Upper lobe of left lung (tissue), 6 donors: ENCODE measurements around the gene PURB. TPM values are rescaled to one million over a fixed set of nuclear protein-coding genes. Genes with fewer than 3 reads are reported as not detected.

Experiments
- ATAC-seq, 2 donors: fragments of 200-7000 bp; cut with Tn5 transposase; one replicate each; pipeline ENCODE4 v1.9.1; 2022; ENCODE audit warnings: mild to moderate bottlenecking in 2 of 2, moderate library complexity in 2 of 2; ENCODE audit not compliant: low FRiP score in 2 of 2
- DNase-seq, 2 donors: peaks; one replicate each; pipeline ENCODE4 v3.0.0-alpha.2; 2019 to 2020
- H3K27ac ChIP-seq, 4 donors: fragments of 200-600 bp; sonication (generic); one replicate each; pipeline ENCODE4 v1.5.1; 2016 to 2019
- H3K27me3 ChIP-seq, 4 donors: fragments of 200-600 bp; sonication (generic); one replicate each; pipeline ENCODE4 v1.5.1; 2017 to 2019
- H3K36me3 ChIP-seq, 4 donors: fragments of 200-600 bp; sonication (generic); one replicate each; pipeline ENCODE4 v1.5.1; 2016 to 2019
- H3K4me1 ChIP-seq, 4 donors: fragments of 200-600 bp; sonication (generic); one replicate each; pipeline ENCODE4 v1.5.1; 2018 to 2019
- H3K4me3 ChIP-seq, 4 donors: fragments of 200-600 bp; sonication (generic); one replicate each; pipeline ENCODE4 v1.5.1; 2017 to 2019; ENCODE audit warnings: mild to moderate bottlenecking in 2 of 4, moderate library complexity in 1 of 4
- H3K9me3 ChIP-seq, 4 donors: fragments of 200-600 bp; sonication (generic); one replicate each; pipeline ENCODE4 v1.5.1; 2018 to 2019
- CTCF ChIP-seq, 6 experiments: fragments of 450-650 bp in 4 of 6; fragments of 200-600 bp in 2 of 6; sonication (generic) in 2 of 6; IDR thresholded peaks; one replicate each; pipeline ENCODE4 v1.5.1; 2016 to 2019; ENCODE audit warnings: antibody characterized with exemption in 6 of 6
- EP300 ChIP-seq, 4 donors: sonication (generic); formaldehyde crosslinking; IDR thresholded peaks; one replicate each; pipeline ENCODE4 v1.5.1; 2017; ENCODE audit warnings: antibody characterized with exemption in 4 of 4, control low read depth in 2 of 4
- POLR2A ChIP-seq, 4 donors: fragments of 450-650 bp; IDR thresholded peaks; one replicate each; pipeline ENCODE4 v1.5.1; 2016 to 2017; ENCODE audit warnings: antibody characterized with exemption in 4 of 4, mild to moderate bottlenecking in 2 of 4
- POLR2AphosphoS5 ChIP-seq, 2 donors: sonication (generic); formaldehyde crosslinking; IDR thresholded peaks; one replicate each; pipeline ENCODE4 v1.5.1; 2017; ENCODE audit warnings: antibody characterized with exemption in 2 of 2
- WGBS, 2 donors: methylation state at CpG; one replicate each; pipeline ENCODE4 v1.1.5; 2017 to 2018; 5-methylcytosine and 5-hydroxymethylcytosine counted together
- total RNA-seq, 6 donors: library from RNA; depleted of rRNA in 4 of 6; stranded (reverse); fragments of >200 nt in 4 of 6; gene quantifications; one replicate each; pipeline versions ENCODE4 v1.1.0 to v1.2.1, GENCODE V29; 2016 to 2021
- donor health status: DM: no; HTN: no; CAD: no; lungs with moderate emphysema.
- donor health status: DM: no; HTN: yes; CAD: no; lungs with severe emphysema.

PURB gene
- total RNA-seq, 6 donors from 2014 or later = 15.0 to 38.2 (median 21.7) TPM

GRCh38 chr7:44858161-44858560 is 27.2 kb downstream of the PURB start:
- no peak for DNase-seq
- H3K36me3 ChIP-seq = no peaks in the 10 kb centered on the region
- no peaks in the 10 kb centered on the region for H3K9me3 ChIP-seq
- H3K4me1 ChIP-seq = peaks cover 0 to 6% (median 1%) of the 10 kb centered on the region in 4 donors
- H3K27ac ChIP-seq = no peak overlapping the region
- no peaks in the 10 kb centered on the region for H3K27me3 ChIP-seq
- WGBS, 2 donors = 86 to 88% methylated on average over 2 of the region's 2 CpGs
- TF ChIP-seq POLR2AphosphoS5 (IDR thresholded peaks at IDR 0.05) = no peak
- no peak for TF ChIP-seq CTCF (IDR thresholded peaks at IDR 0.05)
- no peak for TF ChIP-seq POLR2A (IDR thresholded peaks at IDR 0.05)
- TF ChIP-seq EP300 (IDR thresholded peaks at IDR 0.05) = no peak
- ATAC-seq = no peak
- no peak overlapping the region for H3K4me3 ChIP-seq

- Histone ChIP-seq H3K36me3 (no peaks in the 10 kb centered on the region), H3K4me1 (peaks cover 0 to 6% (median 1%) of the 10 kb centered on the region in 4 donors), H3K27ac (no peak overlapping the region), H3K4me3 (no peak overlapping the region), H3K27me3 (no peaks in the 10 kb centered on the region), H3K9me3 (no peaks in the 10 kb centered on the region)
- ATAC-seq (no peak), DNase-seq (no peak)
- WGBS, 2 donors = 82 to 87% methylated on average over 8 of the region's 8 CpGs
- TF ChIP-seq POLR2A (IDR thresholded peaks at IDR 0.05) (no peak), CTCF (IDR thresholded peaks at IDR 0.05) (no peak), POLR2AphosphoS5 (IDR thresholded peaks at IDR 0.05) (no peak), EP300 (IDR thresholded peaks at IDR 0.05) (no peak)
These were observed 30.5 kb downstream of the PURB start for GRCh38 chr7:44854644-44855364.

GRCh38 chr7:44853391-44853790 is 31.9 kb downstream of the PURB start:
- 83 to 91% methylated on average over 3 of the region's 3 CpGs for WGBS, 2 donors
- H3K27me3 ChIP-seq = no peaks in the 10 kb centered on the region
- H3K4me1 ChIP-seq = peaks cover 0 to 15% (median 7%) of the 10 kb centered on the region in 4 donors
- H3K27ac ChIP-seq = no peak overlapping the region
- TF ChIP-seq POLR2A (IDR thresholded peaks at IDR 0.05) (no peak), EP300 (IDR thresholded peaks at IDR 0.05) (no peak), POLR2AphosphoS5 (IDR thresholded peaks at IDR 0.05) (no peak), CTCF (IDR thresholded peaks at IDR 0.05) (no peak)
- ATAC-seq (no peak), DNase-seq (no peak)
- no peak overlapping the region for H3K4me3 ChIP-seq
- H3K36me3 ChIP-seq = no peaks in the 10 kb centered on the region
- no peaks in the 10 kb centered on the region for H3K9me3 ChIP-seq

GRCh38 chr7:44852590-44852989 is 32.7 kb downstream of the PURB start:
- no peak for ATAC-seq
- peaks cover 0 to 15% (median 7%) of the 10 kb centered on the region in 4 donors for H3K4me1 ChIP-seq

More at GRCh38 chr7:44852590-44852989, 32.7 kb downstream of the PURB start:
- H3K9me3 ChIP-seq = no peaks in the 10 kb centered on the region
- H3K27ac ChIP-seq = no peak overlapping the region
- no peak for TF ChIP-seq POLR2AphosphoS5 (IDR thresholded peaks at IDR 0.05)
- TF ChIP-seq CTCF (IDR thresholded peaks at IDR 0.05) = no peak
- no peak for TF ChIP-seq EP300 (IDR thresholded peaks at IDR 0.05)
- TF ChIP-seq POLR2A (IDR thresholded peaks at IDR 0.05) = no peak
- H3K4me3 ChIP-seq = no peak overlapping the region
- no peaks in the 10 kb centered on the region for H3K36me3 ChIP-seq
- no peak for DNase-seq
- H3K27me3 ChIP-seq = no peaks in the 10 kb centered on the region
- WGBS, 2 donors = 85 to 87% methylated on average over 3 of the region's 3 CpGs
